Left lobe of liver (tissue), 2 donors: ENCODE data around the gene IFT80. TPM values are rescaled to one million over a fixed set of nuclear protein-coding genes. Genes with fewer than 3 reads are reported as not detected.

Source experiments
- ATAC-seq: fragments of 200-7000 bp; cut with Tn5 transposase; one replicate; pipeline ENCODE4 v1.9.1; 2020; ENCODE audit warnings: mild to moderate bottlenecking, moderate library complexity
- DNase-seq: peaks from one replicate; pipeline ENCODE4 v3.0.0-alpha.2; 2020; ENCODE audit warnings: low spot score
- total RNA-seq: library from RNA; stranded (reverse); gene quantifications from one replicate; pipeline ENCODE4 v1.2.1, GENCODE V29; 2021
- donor health status: DM: no; HTN: no; CAD: no; lungs with moderate emphysema.
- donor health status: DM: no; HTN: yes; CAD: no.

Gene IFT80
- total RNA-seq, 1 donor from 2014 or later: 6.3 TPM

- ATAC-seq (no peak), DNase-seq (no peak)
Measured at GRCh38 chr3:160217675-160218074, 181.3 kb downstream of the IFT80 start.

GRCh38 chr3:160213191-160213590 is 185.8 kb downstream of the IFT80 start:
- DNase-seq: no peak
- ATAC-seq: peak; percentile 26

GRCh38 chr3:160210799-160211221 is 188.2 kb downstream of the IFT80 start:
- peak; percentile 18 for ATAC-seq

GRCh38 chr3:160210341-160210740 is 188.7 kb downstream of the IFT80 start:
- DNase-seq (no peak), ATAC-seq (no peak)

More at GRCh38 chr3:160210799-160211221, 188.2 kb downstream of the IFT80 start:
- no peak for DNase-seq

Other genes starting within 250 kb of the IFT80 start
- 0.10 TPM for gene C3orf80, start 173.8 kb downstream of the IFT80 start, total RNA-seq
- 12.0 TPM for gene SMC4, start 425 bp upstream of the IFT80 start, total RNA-seq
- gene TRIM59, start 50.6 kb upstream of the IFT80 start, total RNA-seq: 0.25 TPM
- 17.0 TPM for gene KPNA4, start 166.3 kb upstream of the IFT80 start, total RNA-seq